Thoracic aorta (tissue), 2 donors: ENCODE measurements around the gene LIF. TPM values are rescaled to one million over a fixed set of nuclear protein-coding genes. Genes with fewer than 3 reads are reported as not detected.

ENCODE experiments used
- ATAC-seq: fragments of 150-250 bp; one replicate; pipeline ENCODE4 v1.8.0; 2017; ENCODE audit warnings: low read depth; ENCODE audit not compliant: insufficient number of reproducible peaks, low FRiP score
- DNase-seq: peaks from one replicate; pipeline ENCODE4 v3.0.0-alpha.2; 2020; ENCODE audit warnings: low spot score
- H3K27ac ChIP-seq, 2 donors: fragments of 200-600 bp; sonication (generic); 1 replicate in 1 of 2; 2 replicates in 1 of 2; pipeline ENCODE4 v1.5.1; 2016; ENCODE audit warnings: mild to moderate bottlenecking in 2 of 2, moderate library complexity in 2 of 2
- H3K27me3 ChIP-seq: fragments of 200-600 bp; sonication (generic); replicated peaks from 2 replicates; pipeline ENCODE4 v1.6.0; 2016; ENCODE audit warnings: mild to moderate bottlenecking; ENCODE audit not compliant: insufficient read depth
- H3K36me3 ChIP-seq: fragments of 200-600 bp; sonication (generic); one replicate; pipeline ENCODE4 v1.5.1; 2016
- H3K4me1 ChIP-seq, 2 donors: fragments of 200-600 bp; sonication (generic); 1 replicate in 1 of 2; 2 replicates in 1 of 2; pipeline versions ENCODE4 v1.5.1 to v1.6.0; 2016; ENCODE audit warnings: low read depth in 2 of 2, mild to moderate bottlenecking in 1 of 2; ENCODE audit not compliant: control insufficient read depth in 1 of 2
- H3K4me3 ChIP-seq: fragments of 200-600 bp; sonication (generic); 2 replicates; pipeline ENCODE4 v1.5.1; 2016; ENCODE audit warnings: mild to moderate bottlenecking
- H3K9me3 ChIP-seq: fragments of 200-600 bp; sonication (generic); 2 replicates; pipeline ENCODE4 v1.5.1; 2016
- total RNA-seq, 2 donors: library from RNA; depleted of rRNA; stranded (reverse); fragments of >200 nt; gene quantifications; one replicate each; pipeline versions ENCODE4 v1.1.0 to v1.2.3, GENCODE V29; 2016
- TF ChIP-seq, protein P1 (sequence below): fragments of 200-600 bp; sonication (generic); IDR thresholded peaks from one replicate; pipeline ENCODE4 v1.5.1; 2019; ENCODE audit warnings: antibody characterized with exemption

LIF gene
- total RNA-seq, 2 donors from 2014 or later: 1.4 to 11.3 TPM

DNA sequence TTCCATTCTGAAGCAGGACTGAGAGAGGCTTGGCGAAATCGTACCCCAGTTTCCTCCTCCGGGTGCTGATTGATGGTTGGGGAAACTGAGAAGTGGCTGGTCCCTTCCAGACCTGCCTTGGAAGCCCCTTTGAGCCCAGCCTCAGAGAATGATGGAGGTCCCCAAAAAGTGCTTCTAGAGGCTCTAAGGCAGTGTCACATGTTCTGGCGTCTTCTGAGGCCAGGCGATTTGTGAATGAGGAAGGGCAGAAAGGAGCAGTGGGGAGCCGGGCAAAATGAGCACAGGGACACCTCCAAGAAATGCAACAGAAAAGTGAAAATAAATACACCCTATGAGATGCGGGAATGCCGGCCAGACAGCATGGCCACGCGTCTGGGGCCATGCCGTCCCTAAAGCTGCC is 1.0 kb upstream of the LIF start:
- Histone ChIP-seq H3K9me3 (no peaks in the 10 kb centered on the region), H3K27ac (no peak overlapping the region), H3K36me3 (no peaks in the 10 kb centered on the region), H3K27me3 (peaks cover 8% of the 10 kb centered on the region), H3K4me1 (peaks cover 6 to 17% of the 10 kb centered on the region in 2 donors), H3K4me3 (no peak overlapping the region)
- DNase-seq (no peak), ATAC-seq (no peak)
- TF ChIP-seq, protein P1, sequence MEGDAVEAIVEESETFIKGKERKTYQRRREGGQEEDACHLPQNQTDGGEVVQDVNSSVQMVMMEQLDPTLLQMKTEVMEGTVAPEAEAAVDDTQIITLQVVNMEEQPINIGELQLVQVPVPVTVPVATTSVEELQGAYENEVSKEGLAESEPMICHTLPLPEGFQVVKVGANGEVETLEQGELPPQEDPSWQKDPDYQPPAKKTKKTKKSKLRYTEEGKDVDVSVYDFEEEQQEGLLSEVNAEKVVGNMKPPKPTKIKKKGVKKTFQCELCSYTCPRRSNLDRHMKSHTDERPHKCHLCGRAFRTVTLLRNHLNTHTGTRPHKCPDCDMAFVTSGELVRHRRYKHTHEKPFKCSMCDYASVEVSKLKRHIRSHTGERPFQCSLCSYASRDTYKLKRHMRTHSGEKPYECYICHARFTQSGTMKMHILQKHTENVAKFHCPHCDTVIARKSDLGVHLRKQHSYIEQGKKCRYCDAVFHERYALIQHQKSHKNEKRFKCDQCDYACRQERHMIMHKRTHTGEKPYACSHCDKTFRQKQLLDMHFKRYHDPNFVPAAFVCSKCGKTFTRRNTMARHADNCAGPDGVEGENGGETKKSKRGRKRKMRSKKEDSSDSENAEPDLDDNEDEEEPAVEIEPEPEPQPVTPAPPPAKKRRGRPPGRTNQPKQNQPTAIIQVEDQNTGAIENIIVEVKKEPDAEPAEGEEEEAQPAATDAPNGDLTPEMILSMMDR: no peak

DNA sequence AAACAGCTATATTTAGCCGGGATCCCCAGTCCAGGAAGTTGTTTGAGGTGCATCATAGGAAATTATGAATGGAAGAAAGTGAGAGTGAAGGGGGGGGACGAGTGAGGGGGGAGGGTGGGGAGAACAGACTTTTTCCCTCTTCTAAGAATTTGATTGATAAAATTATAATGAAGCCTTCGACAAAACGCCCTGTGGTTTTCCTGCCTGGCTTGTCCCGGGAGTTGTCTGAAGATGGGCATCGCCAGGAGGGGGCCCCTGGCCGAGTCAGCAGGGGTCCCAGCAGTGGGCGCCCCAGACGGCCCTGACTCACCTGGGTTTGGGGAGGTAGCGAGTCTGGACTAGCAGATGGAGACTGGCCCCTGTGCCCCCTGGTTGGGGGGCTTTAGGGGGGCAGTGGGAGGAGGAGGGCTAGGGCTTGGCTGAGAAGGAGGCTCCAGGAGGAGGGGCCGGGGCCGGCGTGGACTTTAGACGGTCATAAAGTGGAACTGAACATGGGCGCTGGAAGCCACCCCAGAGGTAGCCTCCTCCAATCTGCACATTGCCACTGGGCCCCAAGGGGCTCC is 336 bp upstream of the LIF start:
- peaks cover 8% of the 10 kb centered on the region for H3K27me3 ChIP-seq
- peak overlapping the region; percentile 70 for H3K4me3 ChIP-seq
- TF ChIP-seq, protein P1: no peak
- no peak overlapping the region for H3K27ac ChIP-seq
- no peaks in the 10 kb centered on the region for H3K9me3 ChIP-seq
- ATAC-seq: no peak
- no peak for DNase-seq
- H3K4me1 ChIP-seq: peaks cover 6 to 16% of the 10 kb centered on the region in 2 donors
- no peaks in the 10 kb centered on the region for H3K36me3 ChIP-seq

DNA sequence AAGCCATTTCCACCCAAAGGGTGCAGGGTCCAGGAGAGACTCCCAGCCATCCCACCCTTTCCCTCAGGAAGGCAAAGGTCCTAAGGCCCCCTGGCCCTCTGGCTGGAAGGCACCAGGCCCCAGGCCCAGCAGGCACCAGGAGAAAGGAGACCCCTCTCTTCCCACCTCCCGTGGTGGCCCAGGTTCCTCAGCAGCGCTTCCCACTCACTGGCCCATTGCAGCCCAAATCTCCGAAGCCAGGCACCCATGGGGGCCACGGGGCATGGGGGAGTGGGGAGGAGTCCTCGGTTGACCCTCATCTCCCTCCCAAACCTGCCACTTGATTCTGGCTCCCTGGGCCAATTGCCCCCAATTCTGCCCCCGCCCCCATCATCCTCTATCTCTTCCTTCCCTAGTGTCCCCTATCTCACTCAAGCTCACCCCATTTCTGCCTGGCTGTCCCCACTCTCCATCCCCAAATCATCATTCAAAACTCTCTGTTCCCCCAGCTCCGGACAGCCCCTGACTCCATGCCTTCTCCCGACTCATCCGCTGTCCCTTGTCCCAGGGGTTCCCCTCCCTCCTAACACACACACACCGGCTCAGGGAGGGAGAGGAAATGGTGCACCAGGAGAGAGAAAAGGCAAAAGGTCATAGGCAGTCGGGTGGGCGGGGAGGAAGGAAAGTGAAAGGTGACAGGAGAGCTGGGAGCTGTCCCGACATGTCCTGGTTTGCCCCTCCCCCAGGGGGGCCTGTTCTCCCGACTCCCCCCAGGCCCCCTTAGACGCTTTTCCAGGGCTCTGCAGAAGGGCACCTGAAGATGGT is 1.2 kb downstream of the LIF start:
- TF ChIP-seq, protein P1: no peak
- peaks cover 8% of the 10 kb centered on the region for H3K27me3 ChIP-seq

DNA sequence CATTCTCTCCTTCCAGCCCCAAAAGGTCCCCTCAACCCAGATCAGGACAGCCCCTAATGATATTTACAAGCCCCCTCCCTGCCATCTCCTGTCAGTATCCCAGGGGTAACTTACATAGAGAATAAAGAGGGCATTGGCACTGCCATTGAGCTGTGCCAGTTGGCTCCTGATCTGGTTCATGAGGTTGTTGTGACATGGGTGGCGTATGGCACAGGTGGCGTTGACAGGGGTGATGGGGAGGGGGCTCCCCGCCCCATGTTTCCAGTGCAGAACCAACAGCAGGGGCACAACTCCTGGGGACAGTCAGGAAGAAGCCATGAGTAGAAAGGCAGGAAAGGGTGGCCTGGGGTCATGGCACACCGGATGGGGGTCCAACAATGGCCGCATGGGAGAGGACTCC is 1.9 kb downstream of the LIF start:
- Histone ChIP-seq H3K27me3 (peaks cover 8% of the 10 kb centered on the region), H3K4me1 (peaks cover 6 to 16% of the 10 kb centered on the region in 2 donors), H3K27ac (no peak overlapping the region), H3K36me3 (no peaks in the 10 kb centered on the region), H3K4me3 (no peak overlapping the region), H3K9me3 (no peaks in the 10 kb centered on the region)
- TF ChIP-seq, protein P1: no peak
- ATAC-seq: no peak
- DNase-seq: no peak

More for the DNA sequence above, 1.2 kb downstream of the LIF start:
- H3K36me3 ChIP-seq: no peaks in the 10 kb centered on the region
- peaks cover 6 to 16% of the 10 kb centered on the region in 2 donors for H3K4me1 ChIP-seq
- no peak overlapping the region for H3K27ac ChIP-seq
- peak overlapping the region; percentile 70 for H3K4me3 ChIP-seq
- ATAC-seq: no peak
- DNase-seq: no peak
- H3K9me3 ChIP-seq: no peaks in the 10 kb centered on the region

DNA sequence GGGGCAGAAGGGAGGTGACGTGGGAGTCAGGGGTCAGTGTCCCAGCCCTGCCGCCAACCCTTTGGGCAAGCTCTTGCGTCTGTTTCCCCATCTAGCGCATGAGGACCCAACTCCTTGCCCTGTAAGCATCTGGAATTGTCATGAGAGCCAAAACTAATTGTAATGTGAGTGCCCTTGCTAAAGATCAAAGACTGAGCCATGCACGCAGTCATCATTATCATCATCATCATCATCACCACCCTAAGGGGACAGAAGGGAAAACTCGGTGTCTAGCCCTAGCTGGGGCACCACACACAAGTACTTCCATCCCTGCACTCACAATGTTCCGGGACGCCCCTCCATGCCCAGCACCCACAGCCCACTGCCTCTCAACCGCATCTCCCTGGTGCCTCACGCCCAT is 2.5 kb downstream of the LIF start:
- Histone ChIP-seq H3K27me3 (peaks cover 8% of the 10 kb centered on the region), H3K27ac (no peak overlapping the region), H3K4me3 (no peak overlapping the region), H3K36me3 (no peaks in the 10 kb centered on the region), H3K9me3 (no peaks in the 10 kb centered on the region), H3K4me1 (peaks cover 6 to 16% of the 10 kb centered on the region in 2 donors)
- DNase-seq (no peak), ATAC-seq (no peak)
- TF ChIP-seq, protein P1: no peak
